IMR-90 (cell line): ENCODE measurements around the gene SPAG16. TPM values are rescaled to one million over a fixed set of nuclear protein-coding genes. Genes with fewer than 3 reads are reported as not detected.

Experiments
- ATAC-seq: fragments of 200-7000 bp; cut with Tn5 transposase; 2 replicates; pipeline ENCODE4 v1.9.1; 2020; ENCODE audit warnings: low read depth, mild to moderate bottlenecking, moderate library complexity
- BruUV-seq: library from RNA; stranded (reverse); fragments of 400-500 nt; replicated peaks from 2 replicates; lab custom pipeline; 2021; lab: Mats Ljungman, UMichigan
- CTCF ChIA-PET: fragments of 300-600 bp; formaldehyde crosslinking; extraction: SDS; loops from one replicate; lab custom pipeline; 2021; ENCODE audit warnings: antibody characterized with exemption; lab: Yijun Ruan, JAX
- POLR2A ChIA-PET: fragments of 300-600 bp; sonication (Branson Sonifier 250); formaldehyde crosslinking; loops from one replicate; lab custom pipeline; 2022; ENCODE audit warnings: antibody characterized with exemption; ENCODE audit not compliant: unreplicated experiment; lab: Charles Lee
- DNase-seq: peaks from one replicate; pipeline ENCODE4 v3.0.0; 2013
- H2AFZ ChIP-seq: replicated peaks from 2 replicates; pipeline ENCODE3; 2013; ENCODE audit warnings: low read length, mild to moderate bottlenecking; ENCODE audit not compliant: poor library complexity
- H2AK5ac ChIP-seq: 2 replicates; pipeline ENCODE4 v1.6.1; 2013; ENCODE audit warnings: low read depth, low read length, inconsistent platforms
- H2AK9ac ChIP-seq: replicated peaks from 2 replicates; pipeline ENCODE3; 2013; ENCODE audit warnings: mild to moderate bottlenecking, low read depth, low read length, moderate library complexity; ENCODE audit not compliant: poor library complexity
- H2BK120ac ChIP-seq: 2 replicates; pipeline ENCODE4 v1.6.1; 2013; ENCODE audit warnings: low read depth, low read length, inconsistent platforms
- H2BK15ac ChIP-seq: 3 replicates; pipeline ENCODE4 v1.6.1; 2013; ENCODE audit warnings: low read depth, low read length, inconsistent platforms
- H2BK20ac ChIP-seq: 2 replicates; pipeline ENCODE4 v1.6.1; 2013; ENCODE audit warnings: low read depth, mild to moderate bottlenecking, inconsistent platforms, low read length, moderate library complexity
- H2BK5ac ChIP-seq: 2 replicates; pipeline ENCODE4 v1.6.1; 2013; ENCODE audit warnings: mild to moderate bottlenecking, low read depth, low read length, inconsistent platforms; ENCODE audit not compliant: poor library complexity, severe bottlenecking
- H3K14ac ChIP-seq: replicated peaks from 2 replicates; pipeline ENCODE4 v1.6.1; 2013; ENCODE audit warnings: low read depth, low read length, inconsistent platforms
- H3K18ac ChIP-seq: 2 replicates; pipeline ENCODE4 v1.6.1; 2013; ENCODE audit warnings: low read depth, low read length, control low read depth
- H3K23ac ChIP-seq: 2 replicates; pipeline ENCODE4 v1.6.1; 2013; ENCODE audit warnings: low read depth, low read length, inconsistent platforms
- H3K27ac ChIP-seq: 2 replicates; pipeline ENCODE4 v1.5.1; 2013; ENCODE audit warnings: mild to moderate bottlenecking, control low read depth, low read length; ENCODE audit not compliant: insufficient read depth
- H3K27me3 ChIP-seq: 2 replicates; pipeline ENCODE4 v1.6.1; 2013; ENCODE audit warnings: low read length; ENCODE audit not compliant: control insufficient read depth, insufficient read depth
- H3K36me3 ChIP-seq: 2 replicates; pipeline ENCODE4 v1.6.1; 2013; ENCODE audit warnings: low read length, mixed read lengths; ENCODE audit not compliant: control insufficient read depth, insufficient read depth
- H3K4ac ChIP-seq: 2 replicates; pipeline ENCODE4 v1.6.1; 2013; ENCODE audit warnings: low read depth, low read length, inconsistent platforms
- H3K4me1 ChIP-seq: 2 replicates; pipeline ENCODE4 v1.6.1; 2013; ENCODE audit warnings: low read length, mixed read lengths; ENCODE audit not compliant: control insufficient read depth, insufficient read depth
- H3K4me2 ChIP-seq: 2 replicates; pipeline ENCODE4 v1.6.1; 2013; ENCODE audit warnings: low read depth, mild to moderate bottlenecking, control low read depth, low read length, moderate library complexity
- H3K4me3 ChIP-seq: 2 replicates; pipeline ENCODE4 v1.5.1; 2013; ENCODE audit warnings: low read depth, mild to moderate bottlenecking, control low read depth, low read length, moderate library complexity; ENCODE audit not compliant: insufficient read depth
- H3K56ac ChIP-seq: 2 replicates; pipeline ENCODE4 v1.6.1; 2013; ENCODE audit warnings: low read length, inconsistent platforms; ENCODE audit not compliant: insufficient read depth; ENCODE audit errors: extremely low read depth
- H3K79me1 ChIP-seq, 2 experiments: 2 replicates each; pipeline ENCODE4 v1.6.1; 2013; ENCODE audit warnings: low read length in 2 of 2, inconsistent platforms in 1 of 2, low read depth in 1 of 2
- H3K9ac ChIP-seq: 2 replicates; pipeline ENCODE4 v1.6.1; 2013; ENCODE audit warnings: low read depth, low read length, control low read depth
- H3K9me1 ChIP-seq: 2 replicates; pipeline ENCODE4 v1.6.1; 2013; ENCODE audit warnings: low read length, inconsistent platforms; ENCODE audit not compliant: insufficient read depth
- H3K9me3 ChIP-seq: 2 replicates; pipeline ENCODE4 v1.6.1; 2013; ENCODE audit warnings: low read length; ENCODE audit not compliant: control insufficient read depth, insufficient read depth
- H4K20me1 ChIP-seq: 2 replicates; pipeline ENCODE4 v1.6.1; 2013; ENCODE audit warnings: low read length, inconsistent platforms; ENCODE audit not compliant: insufficient read depth
- H4K5ac ChIP-seq: 2 replicates; pipeline ENCODE4 v1.6.1; 2013; ENCODE audit warnings: mild to moderate bottlenecking, low read depth, low read length, control low read depth
- H4K8ac ChIP-seq, 2 experiments: 2 replicates each; pipeline ENCODE4 v1.6.1; 2013; ENCODE audit warnings: low read depth in 2 of 2, low read length in 2 of 2, control low read depth in 1 of 2, inconsistent platforms in 1 of 2
- H4K91ac ChIP-seq: 2 replicates; pipeline ENCODE4 v1.6.1; 2013; ENCODE audit warnings: low read depth, low read length, inconsistent platforms; ENCODE audit not compliant: insufficient read depth
- BHLHE40 ChIP-seq: fragments of 150-350 bp; IDR thresholded peaks from 2 replicates; pipeline ENCODE4 v1.6.1; 2016; ENCODE audit warnings: mild to moderate bottlenecking, low read depth, low read length
- CEBPB ChIP-seq: IDR thresholded peaks from 2 replicates; pipeline ENCODE4 v1.6.1; 2012; ENCODE audit warnings: low read depth, low read length, improper control_type of control experiment
- CHD1 ChIP-seq: IDR thresholded peaks from 2 replicates; pipeline ENCODE4 v1.6.1; 2012; ENCODE audit warnings: low read depth, low read length, improper control_type of control experiment
- FOS ChIP-seq: fragments of 150-350 bp; IDR thresholded peaks from 2 replicates; pipeline ENCODE4 v1.6.1; 2016; ENCODE audit warnings: low read depth, low read length
- MAFK ChIP-seq: IDR thresholded peaks from 2 replicates; pipeline ENCODE4 v1.6.1; 2012; ENCODE audit warnings: low read depth, low read length, improper control_type of control experiment
- MAZ ChIP-seq: IDR thresholded peaks from 2 replicates; pipeline ENCODE4 v1.6.1; 2012; ENCODE audit warnings: low read depth, mild to moderate bottlenecking, low read length, improper control_type of control experiment, moderate library complexity, borderline replicate concordance
- MXI1 ChIP-seq: IDR thresholded peaks from 2 replicates; pipeline ENCODE4 v1.6.1; 2012; ENCODE audit warnings: low read depth, mild to moderate bottlenecking, low read length, moderate library complexity, borderline replicate concordance
- NFE2L2 ChIP-seq: fragments of 150-350 bp; IDR thresholded peaks from 2 replicates; pipeline ENCODE4 v1.6.1; 2016; ENCODE audit warnings: low read depth, mild to moderate bottlenecking, low read length
- POLR2A ChIP-seq: IDR thresholded peaks from 2 replicates; pipeline ENCODE4 v1.6.1; 2012; ENCODE audit warnings: mild to moderate bottlenecking, low read depth, low read length
- RAD21 ChIP-seq: IDR thresholded peaks from 2 replicates; pipeline ENCODE4 v1.6.1; 2012; ENCODE audit warnings: low read length, improper control_type of control experiment
- RCOR1 ChIP-seq: IDR thresholded peaks from 2 replicates; pipeline ENCODE4 v1.6.1; 2012; ENCODE audit warnings: mild to moderate bottlenecking, low read length, improper control_type of control experiment; ENCODE audit not compliant: insufficient replicate concordance
- RFX5 ChIP-seq: IDR thresholded peaks from 2 replicates; pipeline ENCODE4 v1.8.0; 2012; ENCODE audit warnings: low read depth, mild to moderate bottlenecking, low read length, moderate library complexity
- SMC3 ChIP-seq: fragments of 150-350 bp; IDR thresholded peaks from 2 replicates; pipeline ENCODE4 v1.6.1; 2016; ENCODE audit warnings: low read depth, mild to moderate bottlenecking, antibody characterized with exemption, low read length, moderate library complexity
- WGBS, 2 experiments: methylation state at CpG; one replicate each; pipeline versions ENCODE4 v1.1.5 to v1.1.7; 2013; ENCODE audit warnings: missing lambda C conversion rate in 2 of 2; ENCODE audit not compliant: insufficient read length in 1 of 2; ENCODE audit errors: extremely low coverage in 2 of 2; 5-methylcytosine and 5-hydroxymethylcytosine counted together
- dilution Hi-C: fragments of 300-500 bp; cut with HindIII; formaldehyde crosslinking; loops from one replicate; pipeline ENCODE4 v1.14.3; 2018; ENCODE audit warnings: low sequenced_read_pairs; ENCODE audit not compliant: unreplicated experiment
- in situ Hi-C: fragments of 300-500 bp; cut with MboI; formaldehyde crosslinking; loops from 3 replicates; pipeline ENCODE4 v1.14.3; 2019; ENCODE audit warnings: low sequenced_read_pairs, inconsistent platforms, mixed read lengths
- intact Hi-C: fragments of 100-400 bp; cut with micrococcal nuclease; formaldehyde crosslinking; loops from 2 replicates; pipeline ENCODE4 v1.10.0; 2022
- polyA plus RNA-seq, 3 experiments: library from polyadenylated mRNA; depleted of rRNA; stranded (reverse); fragments of >200 nt; gene quantifications; 2 replicates each; pipeline ENCODE4 v1.2.3, GENCODE V29; 2012; ENCODE audit warnings: low replicate concordance in 1 of 3
- total RNA-seq: library from RNA; depleted of rRNA; stranded (reverse); fragments of >200 nt; gene quantifications from 2 replicates; pipeline ENCODE4 v1.2.3, GENCODE V29; 2012
- TF ChIP-seq, protein P1 (sequence below): fragments of 150-350 bp; IDR thresholded peaks from 2 replicates; pipeline ENCODE4 v1.6.1; 2016; ENCODE audit warnings: low read depth, mild to moderate bottlenecking, low read length, moderate library complexity, borderline replicate concordance
- TF ChIP-seq, protein P2 (sequence below): conservative IDR thresholded peaks from 2 replicates; pipeline ENCODE4 v1.5.1; 2012; ENCODE audit warnings: mild to moderate bottlenecking, low read depth, low read length, improper control_type of control experiment
- TF ChIP-seq, protein P3 (sequence below): fragments of 150-350 bp; IDR thresholded peaks from 2 replicates; pipeline ENCODE4 v1.6.1; 2017; ENCODE audit warnings: mild to moderate bottlenecking, antibody characterized with exemption, low read length, low read depth

Gene SPAG16
- total and polyA plus RNA-seq, 2 of the 4 experiments (the other 2 are of a cell fraction) = 7.3 to 13.5 TPM

DNA sequence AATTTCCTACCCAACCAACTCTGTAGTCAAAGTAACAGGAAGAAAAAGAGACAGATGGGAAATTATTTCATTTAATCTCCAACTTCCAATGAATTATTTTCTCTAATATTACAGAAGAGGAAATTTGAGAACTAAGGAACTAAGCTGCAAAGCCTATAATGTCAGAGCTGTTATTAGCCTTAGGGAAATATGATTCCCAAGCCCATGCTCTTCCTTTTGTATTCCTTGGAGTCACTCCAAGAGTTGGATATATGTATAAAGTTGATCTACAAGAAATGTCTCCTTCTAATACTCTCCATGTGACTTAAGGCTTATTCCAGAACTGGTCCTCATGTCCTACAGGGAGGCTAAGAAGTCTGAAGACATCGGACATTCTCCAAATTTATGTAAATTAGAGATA lies 1095.0 kb downstream of the SPAG16 start:
- Histone ChIP-seq H2BK15ac (no peak overlapping the region), H3K14ac (no peak overlapping the region), H3K9me3 (no peaks in the 10 kb centered on the region), H3K56ac (no peak overlapping the region), H3K18ac (no peak overlapping the region), H4K8ac (no peak overlapping the region), H2AK5ac (no peak overlapping the region), H3K4me1 (no peaks in the 10 kb centered on the region), H3K36me3 (no peaks in the 10 kb centered on the region), H2BK5ac (no peak overlapping the region), H2BK120ac (no peak overlapping the region), H3K9me1 (no peaks in the 10 kb centered on the region), H3K9ac (no peak overlapping the region), H2AK9ac (no peak overlapping the region), H3K27me3 (no peaks in the 10 kb centered on the region), H3K4me2 (no peak overlapping the region), H4K91ac (no peak overlapping the region), H3K23ac (no peak overlapping the region), H3K4ac (no peak overlapping the region), H2BK20ac (no peak overlapping the region), H4K5ac (no peak overlapping the region), H3K79me1 (no peaks in the 10 kb centered on the region), H3K4me3 (no peak overlapping the region), H3K27ac (no peak overlapping the region), H4K20me1 (no peaks in the 10 kb centered on the region), H2AFZ (no peak overlapping the region)
- in situ Hi-C loops (no loop called here), intact Hi-C loops (no loop called here), dilution Hi-C loops (no loop called here)
- ChIA-PET POLR2A (no interaction called here), CTCF (no interaction called here)
- WGBS, 2 experiments = no CpG with 5 or more reads among the region's 1 CpG
- ATAC-seq = no peak; the same call in 1 of the 2 replicates
- BruUV-seq = no TSS peak
- TF ChIP-seq RCOR1 (no peak), POLR2A (no peak), SMC3 (no peak), MXI1 (no peak), CHD1 (no peak), MAZ (no peak), RAD21 (no peak), CEBPB (no peak), MAFK (no peak), RFX5 (no peak), NFE2L2 (no peak), BHLHE40 (no peak), FOS (no peak)
- TF ChIP-seq, protein P1, sequence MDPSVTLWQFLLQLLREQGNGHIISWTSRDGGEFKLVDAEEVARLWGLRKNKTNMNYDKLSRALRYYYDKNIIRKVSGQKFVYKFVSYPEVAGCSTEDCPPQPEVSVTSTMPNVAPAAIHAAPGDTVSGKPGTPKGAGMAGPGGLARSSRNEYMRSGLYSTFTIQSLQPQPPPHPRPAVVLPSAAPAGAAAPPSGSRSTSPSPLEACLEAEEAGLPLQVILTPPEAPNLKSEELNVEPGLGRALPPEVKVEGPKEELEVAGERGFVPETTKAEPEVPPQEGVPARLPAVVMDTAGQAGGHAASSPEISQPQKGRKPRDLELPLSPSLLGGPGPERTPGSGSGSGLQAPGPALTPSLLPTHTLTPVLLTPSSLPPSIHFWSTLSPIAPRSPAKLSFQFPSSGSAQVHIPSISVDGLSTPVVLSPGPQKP = no peak
- TF ChIP-seq, protein P2, sequence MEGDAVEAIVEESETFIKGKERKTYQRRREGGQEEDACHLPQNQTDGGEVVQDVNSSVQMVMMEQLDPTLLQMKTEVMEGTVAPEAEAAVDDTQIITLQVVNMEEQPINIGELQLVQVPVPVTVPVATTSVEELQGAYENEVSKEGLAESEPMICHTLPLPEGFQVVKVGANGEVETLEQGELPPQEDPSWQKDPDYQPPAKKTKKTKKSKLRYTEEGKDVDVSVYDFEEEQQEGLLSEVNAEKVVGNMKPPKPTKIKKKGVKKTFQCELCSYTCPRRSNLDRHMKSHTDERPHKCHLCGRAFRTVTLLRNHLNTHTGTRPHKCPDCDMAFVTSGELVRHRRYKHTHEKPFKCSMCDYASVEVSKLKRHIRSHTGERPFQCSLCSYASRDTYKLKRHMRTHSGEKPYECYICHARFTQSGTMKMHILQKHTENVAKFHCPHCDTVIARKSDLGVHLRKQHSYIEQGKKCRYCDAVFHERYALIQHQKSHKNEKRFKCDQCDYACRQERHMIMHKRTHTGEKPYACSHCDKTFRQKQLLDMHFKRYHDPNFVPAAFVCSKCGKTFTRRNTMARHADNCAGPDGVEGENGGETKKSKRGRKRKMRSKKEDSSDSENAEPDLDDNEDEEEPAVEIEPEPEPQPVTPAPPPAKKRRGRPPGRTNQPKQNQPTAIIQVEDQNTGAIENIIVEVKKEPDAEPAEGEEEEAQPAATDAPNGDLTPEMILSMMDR = no peak
- TF ChIP-seq, protein P3, sequence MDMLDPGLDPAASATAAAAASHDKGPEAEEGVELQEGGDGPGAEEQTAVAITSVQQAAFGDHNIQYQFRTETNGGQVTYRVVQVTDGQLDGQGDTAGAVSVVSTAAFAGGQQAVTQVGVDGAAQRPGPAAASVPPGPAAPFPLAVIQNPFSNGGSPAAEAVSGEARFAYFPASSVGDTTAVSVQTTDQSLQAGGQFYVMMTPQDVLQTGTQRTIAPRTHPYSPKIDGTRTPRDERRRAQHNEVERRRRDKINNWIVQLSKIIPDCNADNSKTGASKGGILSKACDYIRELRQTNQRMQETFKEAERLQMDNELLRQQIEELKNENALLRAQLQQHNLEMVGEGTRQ = no peak
- DNase-seq = peak; percentile 4
